ENCODE data around the gene SLC2A4RG.

- TF ChIP-seq EZH2 (IDR thresholded peaks at IDR 0.05; ENCODE audit: insufficient read depth, poor library complexity, severe bottlenecking) (no peak), EZH2phosphoT487 (IDR thresholded peaks at IDR 0.05; ENCODE audit: insufficient read depth, low read depth) (no peak)
These were observed 34.1 kb downstream of the SLC2A4RG start for GRCh38 chr20:63773571-63774241.

Measured in GM23248 (cell line).